Fibroblast of villous mesenchyme (primary cell): ENCODE data around the gene KIDINS220. TPM values are rescaled to one million over a fixed set of nuclear protein-coding genes. Genes with fewer than 3 reads are reported as not detected.

Experiments used
- DNase-seq: peaks from one replicate; pipeline ENCODE4 v3.0.0-alpha.2; 2010; ENCODE audit warnings: low read depth
- H3K4me3 ChIP-seq: 2 replicates; pipeline ENCODE4 v1.5.1; 2011; ENCODE audit warnings: low read depth, mild to moderate bottlenecking, low read length
- total RNA-seq: library from RNA; depleted of rRNA; stranded (reverse); fragments of >200 nt; gene quantifications from 2 replicates; pipeline ENCODE4 v1.2.3, GENCODE V29; 2012
- TF ChIP-seq, protein P1 (sequence below): IDR thresholded peaks from 2 replicates; pipeline ENCODE4 v1.5.1; 2012; ENCODE audit warnings: low read depth, mild to moderate bottlenecking, low read length; ENCODE audit not compliant: insufficient read depth

KIDINS220 gene
- total RNA-seq, 1 donor = 91.5 TPM

DNA sequence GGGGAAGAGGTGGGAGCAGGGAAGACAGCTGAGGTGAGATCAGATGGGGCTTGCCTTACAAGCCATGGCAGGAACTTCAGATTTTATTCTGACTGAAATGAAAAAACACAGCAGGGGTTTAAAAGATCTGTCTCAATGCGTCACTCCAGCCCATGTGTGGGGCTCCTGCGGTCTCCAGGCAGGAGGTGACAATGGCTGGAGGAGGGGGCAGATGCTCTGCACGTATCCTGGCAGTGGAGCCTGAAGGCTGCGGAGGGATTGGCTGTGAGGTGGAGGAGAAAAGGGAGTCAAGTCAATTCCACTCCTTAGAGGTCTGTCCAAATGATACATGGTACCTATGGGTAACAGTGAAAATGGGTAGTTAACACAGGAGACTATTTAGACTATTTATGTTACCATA lies 40.5 kb upstream of the KIDINS220 start:
- H3K4me3 ChIP-seq = no peak overlapping the region
- TF ChIP-seq, protein P1, sequence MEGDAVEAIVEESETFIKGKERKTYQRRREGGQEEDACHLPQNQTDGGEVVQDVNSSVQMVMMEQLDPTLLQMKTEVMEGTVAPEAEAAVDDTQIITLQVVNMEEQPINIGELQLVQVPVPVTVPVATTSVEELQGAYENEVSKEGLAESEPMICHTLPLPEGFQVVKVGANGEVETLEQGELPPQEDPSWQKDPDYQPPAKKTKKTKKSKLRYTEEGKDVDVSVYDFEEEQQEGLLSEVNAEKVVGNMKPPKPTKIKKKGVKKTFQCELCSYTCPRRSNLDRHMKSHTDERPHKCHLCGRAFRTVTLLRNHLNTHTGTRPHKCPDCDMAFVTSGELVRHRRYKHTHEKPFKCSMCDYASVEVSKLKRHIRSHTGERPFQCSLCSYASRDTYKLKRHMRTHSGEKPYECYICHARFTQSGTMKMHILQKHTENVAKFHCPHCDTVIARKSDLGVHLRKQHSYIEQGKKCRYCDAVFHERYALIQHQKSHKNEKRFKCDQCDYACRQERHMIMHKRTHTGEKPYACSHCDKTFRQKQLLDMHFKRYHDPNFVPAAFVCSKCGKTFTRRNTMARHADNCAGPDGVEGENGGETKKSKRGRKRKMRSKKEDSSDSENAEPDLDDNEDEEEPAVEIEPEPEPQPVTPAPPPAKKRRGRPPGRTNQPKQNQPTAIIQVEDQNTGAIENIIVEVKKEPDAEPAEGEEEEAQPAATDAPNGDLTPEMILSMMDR = no peak
- no peak for DNase-seq

DNA sequence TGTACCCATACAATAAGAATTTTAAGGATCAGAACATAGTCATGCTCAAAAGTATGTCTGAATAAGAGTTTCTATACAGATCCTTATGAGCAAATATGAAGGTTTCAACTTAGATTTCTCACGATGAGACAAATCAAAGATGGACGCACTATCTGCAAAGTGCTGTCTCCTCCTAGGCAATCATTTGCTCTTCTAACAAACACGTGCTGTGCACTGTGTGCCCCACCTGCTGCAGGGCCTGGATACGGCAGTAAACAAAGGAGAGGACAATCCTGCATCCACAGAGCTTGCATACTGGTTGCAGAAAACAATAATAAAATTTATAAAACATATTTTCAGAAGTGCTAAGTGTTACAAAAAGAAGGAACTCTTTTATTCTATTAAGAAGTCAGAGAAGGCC lies 39.9 kb upstream of the KIDINS220 start:
- H3K4me3 ChIP-seq = no peak overlapping the region
- DNase-seq = no peak
- TF ChIP-seq, protein P1 = no peak

DNA sequence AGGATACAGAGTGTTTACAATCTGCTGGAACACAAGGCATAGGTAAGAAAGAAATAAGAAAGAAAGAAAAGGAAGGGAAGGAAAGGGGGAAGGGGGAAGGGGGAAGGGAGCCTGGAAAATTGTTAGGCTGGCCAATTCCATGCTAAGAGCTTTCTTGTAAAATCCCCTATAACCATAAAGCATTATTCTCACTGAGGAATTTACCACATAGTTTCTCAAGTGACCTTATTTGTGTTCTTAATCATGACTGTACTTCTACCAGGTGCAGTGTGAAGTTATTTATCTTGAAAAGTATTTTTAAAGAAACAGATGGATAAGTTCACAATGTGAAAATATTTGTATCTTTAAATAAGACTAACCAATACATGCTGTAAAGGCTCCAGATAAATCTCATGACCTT lies 39.2 kb upstream of the KIDINS220 start:
- DNase-seq = no peak

DNA sequence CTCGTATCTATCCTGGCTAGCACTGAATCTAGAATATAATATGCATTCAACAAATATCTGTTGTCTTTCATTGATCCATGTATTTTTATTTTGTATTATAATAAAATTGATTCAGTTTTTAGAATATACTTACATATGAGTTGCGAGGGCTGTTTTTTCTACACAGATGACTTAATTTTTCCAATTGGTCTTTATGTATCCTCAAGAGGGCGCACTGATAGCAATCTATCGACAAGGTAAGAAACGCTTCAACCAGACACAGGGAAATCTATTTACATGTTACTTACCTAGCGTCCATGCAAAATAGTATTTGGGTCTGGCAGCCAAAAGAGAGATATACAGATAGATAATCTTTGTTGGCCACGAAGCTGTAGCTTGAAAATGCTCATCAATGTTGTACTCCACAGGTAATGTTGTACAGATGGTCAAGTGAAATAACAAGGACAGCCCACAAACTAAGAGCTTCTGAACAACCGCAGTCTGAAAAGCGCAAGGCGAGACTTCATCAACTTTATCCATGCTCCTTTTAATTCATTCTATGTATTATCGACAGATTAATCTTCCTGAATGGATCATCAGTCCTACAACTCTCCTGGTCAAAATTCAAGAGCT lies 35.5 kb upstream of the KIDINS220 start:
- TF ChIP-seq, protein P1 = peak; percentile 65
- no peak overlapping the region for H3K4me3 ChIP-seq
- peak; percentile 78 for DNase-seq

More for the DNA sequence above, 39.2 kb upstream of the KIDINS220 start:
- TF ChIP-seq, protein P1 = no peak
- H3K4me3 ChIP-seq = no peak overlapping the region

DNA sequence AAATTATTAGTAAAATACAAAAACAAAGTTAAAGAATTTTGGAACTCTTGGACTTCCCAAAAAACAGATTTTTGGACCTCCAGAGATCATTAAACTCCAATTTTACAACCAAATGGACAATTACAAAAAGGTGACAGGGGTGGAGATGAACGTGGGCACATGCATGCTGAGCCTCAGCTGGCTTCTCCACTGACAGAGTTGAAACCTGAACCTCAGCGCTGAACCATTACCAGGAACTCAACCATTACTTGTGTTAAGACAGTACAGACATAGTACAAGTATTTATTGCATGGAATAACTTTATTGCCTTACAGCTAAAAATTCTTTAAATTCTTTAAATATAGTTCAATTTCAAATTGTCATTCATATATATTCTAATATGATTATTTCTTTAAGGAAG lies 33.0 kb upstream of the KIDINS220 start:
- TF ChIP-seq, protein P1 = no peak
- DNase-seq = no peak
- no peak overlapping the region for H3K4me3 ChIP-seq

DNA sequence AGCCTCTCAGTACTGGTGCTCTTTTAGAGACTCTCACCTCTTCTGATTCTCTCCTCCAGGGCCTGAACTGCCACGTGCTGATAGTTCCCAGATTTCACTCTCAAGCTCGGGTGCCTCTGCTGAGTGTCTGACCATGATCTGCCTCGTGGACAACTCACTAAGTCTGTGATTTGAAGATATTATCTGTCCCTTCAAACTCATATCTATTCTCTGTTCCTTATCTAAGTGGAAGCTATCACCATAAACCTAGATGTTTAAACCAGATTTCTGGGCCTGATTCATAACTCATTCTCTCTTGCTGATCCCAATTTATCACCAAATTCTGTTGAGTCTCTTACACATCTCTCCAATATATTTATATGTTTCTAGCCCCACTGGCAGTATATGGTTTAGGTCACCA lies 29.9 kb upstream of the KIDINS220 start:
- TF ChIP-seq, protein P1 = no peak
- no peak for DNase-seq

More for the DNA sequence above, 29.9 kb upstream of the KIDINS220 start:
- no peak overlapping the region for H3K4me3 ChIP-seq
